SHP77 treated with DMSO at 0.1 percent for 48 hours (cell line): ENCODE measurements around the gene TLX3.

Source experiments
- DNase-seq: peaks from one replicate; lab custom pipeline; 2025; lab: John Stamatoyannopoulos, UW

The TLX3 gene

DNA sequence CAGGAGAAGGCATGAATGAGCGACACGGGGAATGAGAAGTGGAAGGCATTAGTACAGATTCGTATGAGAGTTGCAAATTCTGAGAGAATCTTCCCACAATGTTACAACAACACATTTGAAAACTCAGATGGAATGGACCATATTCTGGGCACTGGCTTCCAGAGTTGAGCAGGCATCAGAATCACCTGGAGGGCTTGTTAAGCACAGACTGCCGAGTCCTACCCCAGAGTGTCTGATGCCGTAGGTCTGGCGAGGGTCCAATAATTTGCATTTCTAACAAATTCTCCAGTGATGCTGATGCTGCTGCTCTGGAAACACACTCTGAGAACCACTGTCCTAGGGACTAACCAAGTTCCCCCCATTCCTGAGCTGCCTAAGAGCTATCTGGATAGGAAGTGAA, 2.9 kb upstream of the TLX3 start:
- no peak for DNase-seq

DNA sequence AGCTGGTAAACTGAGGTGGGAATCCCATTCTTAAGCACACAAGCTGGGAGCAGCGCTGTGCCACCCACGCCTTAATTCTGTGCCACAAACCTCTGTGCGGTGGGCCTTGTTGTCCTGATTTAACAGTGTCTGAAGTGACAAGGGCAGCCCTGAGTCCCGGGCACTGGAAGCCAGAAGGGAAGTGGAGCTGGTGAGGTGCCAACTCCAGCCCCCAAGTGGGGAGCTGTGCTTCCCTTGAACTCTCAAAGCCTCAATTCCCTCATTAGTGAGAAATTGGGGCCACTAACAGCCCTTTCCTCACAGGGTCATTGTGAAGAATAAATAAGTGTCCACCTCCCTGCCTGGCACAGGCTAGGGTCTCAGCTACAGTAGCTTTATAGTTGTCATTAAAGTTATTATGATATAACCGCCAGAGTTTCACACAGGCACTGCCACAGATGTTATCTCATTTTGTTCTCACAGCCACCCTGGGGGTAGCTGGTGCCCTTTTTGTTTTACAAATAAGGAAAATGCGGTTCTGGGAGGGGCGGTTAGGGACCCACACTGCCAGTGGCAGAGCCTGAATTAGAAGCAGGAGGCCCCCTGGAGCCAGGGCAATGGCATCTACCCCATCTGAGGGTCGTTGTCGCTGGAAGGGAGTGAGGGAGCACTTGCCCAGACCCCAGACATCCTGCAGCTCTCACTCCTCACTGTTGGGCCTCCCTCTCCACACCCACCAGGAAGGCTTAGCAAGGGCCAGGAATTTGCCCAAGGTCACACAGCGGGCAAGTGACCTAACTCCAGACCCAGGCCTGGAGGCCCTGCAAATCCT, 2.1 kb upstream of the TLX3 start:
- no peak for DNase-seq

GRCh38 chr5:171307789-171308452, 1.1 kb upstream of the TLX3 start:
- DNase-seq, result no peak

DNA sequence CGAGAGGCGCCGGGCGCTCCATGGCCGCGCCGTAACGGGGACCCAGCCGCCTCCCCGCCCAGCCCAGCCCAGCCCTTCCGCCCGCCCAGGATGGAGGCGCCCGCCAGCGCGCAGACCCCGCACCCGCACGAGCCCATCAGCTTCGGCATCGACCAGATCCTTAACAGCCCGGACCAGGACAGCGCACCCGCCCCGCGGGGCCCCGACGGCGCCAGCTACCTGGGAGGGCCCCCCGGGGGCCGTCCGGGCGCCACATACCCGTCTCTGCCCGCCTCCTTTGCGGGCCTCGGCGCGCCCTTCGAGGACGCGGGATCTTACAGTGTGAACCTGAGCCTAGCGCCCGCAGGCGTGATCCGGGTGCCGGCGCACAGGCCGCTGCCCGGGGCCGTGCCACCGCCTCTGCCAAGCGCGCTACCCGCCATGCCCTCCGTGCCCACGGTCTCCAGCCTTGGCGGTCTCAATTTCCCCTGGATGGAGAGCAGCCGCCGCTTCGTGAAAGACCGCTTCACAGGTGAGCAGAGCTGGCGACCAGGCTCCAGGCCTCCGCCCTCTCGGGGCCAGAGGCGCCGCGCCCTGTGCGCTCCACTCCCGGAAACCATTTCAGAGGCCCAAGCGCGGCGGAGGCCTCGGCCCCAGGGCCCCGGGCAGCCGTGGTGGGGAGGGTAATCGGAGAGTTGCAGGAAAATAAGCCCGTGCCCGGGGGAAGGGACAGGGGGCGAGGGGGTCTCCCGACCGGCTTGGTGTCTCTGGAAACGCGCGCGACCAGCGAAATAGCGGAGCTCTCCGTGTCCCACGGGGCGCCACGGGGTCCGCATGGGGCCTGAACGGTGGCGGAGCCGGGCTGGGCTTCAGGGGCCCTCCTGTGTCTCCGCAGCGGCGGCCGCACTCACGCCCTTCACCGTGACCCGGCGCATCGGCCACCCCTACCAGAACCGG, 496 bp downstream of the TLX3 start:
- DNase-seq, result no peak

- DNase-seq, result no peak
Observed at GRCh38 chr5:171310212-171310818, 1.3 kb downstream of the TLX3 start.

DNA sequence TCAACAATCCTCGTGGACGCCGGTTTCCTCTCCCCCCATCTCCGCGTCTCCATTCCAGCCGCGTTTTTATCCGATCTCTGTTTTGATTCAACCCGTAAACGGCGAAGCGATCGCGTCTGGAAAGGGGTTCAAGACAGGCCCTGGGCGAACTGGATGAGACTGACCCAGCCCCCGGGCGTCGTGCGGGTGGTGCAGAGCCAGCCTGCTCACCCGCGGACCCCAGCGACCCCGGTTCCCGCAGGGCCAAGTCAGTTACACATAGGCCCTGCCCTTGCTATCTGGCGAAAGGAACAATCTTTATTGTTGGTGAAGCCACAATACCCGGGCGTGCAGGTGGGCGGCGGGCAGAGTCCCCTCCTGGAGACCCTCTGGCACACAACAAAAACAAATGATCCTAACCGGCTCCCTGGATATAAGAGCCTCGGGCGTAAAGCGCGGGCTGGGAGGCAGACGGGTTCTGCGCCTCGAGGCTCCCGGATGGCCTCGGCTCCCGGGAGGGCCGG, 1.8 kb downstream of the TLX3 start:
- DNase-seq, result no peak

- DNase-seq, result no peak
Observed at GRCh38 chr5:171311322-171312077, 2.5 kb downstream of the TLX3 start.

- DNase-seq, result no peak
Observed at GRCh38 chr5:171312129-171312974, 3.3 kb downstream of the TLX3 start.

GRCh38 chr5:171313481-171314206, 4.6 kb downstream of the TLX3 start:
- DNase-seq, result no peak

- DNase-seq, result no peak
Observed at GRCh38 chr5:171314728-171315385, 5.8 kb downstream of the TLX3 start.

DNA sequence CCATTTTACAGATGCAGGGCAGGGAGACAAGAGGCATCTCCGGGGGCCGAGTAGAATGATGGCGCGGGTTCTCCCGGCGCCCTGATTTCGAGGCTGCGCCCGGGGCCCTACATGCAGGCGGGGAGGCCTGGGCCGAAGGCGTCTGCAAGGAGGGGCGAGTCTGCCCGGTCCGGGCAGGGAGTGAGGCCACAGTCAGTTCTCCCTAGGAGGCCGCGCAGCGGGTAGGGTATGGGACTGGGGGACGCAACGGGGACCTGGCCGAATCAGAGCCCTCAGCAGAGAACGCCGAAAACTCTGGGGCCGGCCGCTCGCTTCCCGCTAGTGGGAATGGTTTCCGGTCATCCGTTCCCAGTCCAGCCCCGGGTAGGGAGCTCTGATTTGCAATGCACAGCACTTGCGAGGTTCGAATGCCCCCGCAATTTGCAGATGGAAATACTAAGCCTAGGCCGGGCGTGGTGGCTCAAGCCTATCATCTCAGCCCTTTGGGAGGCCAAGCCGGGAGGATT, 6.4 kb downstream of the TLX3 start:
- DNase-seq, result no peak

- DNase-seq, result no peak
Observed at GRCh38 chr5:171315925-171316257, 6.8 kb downstream of the TLX3 start.

DNA sequence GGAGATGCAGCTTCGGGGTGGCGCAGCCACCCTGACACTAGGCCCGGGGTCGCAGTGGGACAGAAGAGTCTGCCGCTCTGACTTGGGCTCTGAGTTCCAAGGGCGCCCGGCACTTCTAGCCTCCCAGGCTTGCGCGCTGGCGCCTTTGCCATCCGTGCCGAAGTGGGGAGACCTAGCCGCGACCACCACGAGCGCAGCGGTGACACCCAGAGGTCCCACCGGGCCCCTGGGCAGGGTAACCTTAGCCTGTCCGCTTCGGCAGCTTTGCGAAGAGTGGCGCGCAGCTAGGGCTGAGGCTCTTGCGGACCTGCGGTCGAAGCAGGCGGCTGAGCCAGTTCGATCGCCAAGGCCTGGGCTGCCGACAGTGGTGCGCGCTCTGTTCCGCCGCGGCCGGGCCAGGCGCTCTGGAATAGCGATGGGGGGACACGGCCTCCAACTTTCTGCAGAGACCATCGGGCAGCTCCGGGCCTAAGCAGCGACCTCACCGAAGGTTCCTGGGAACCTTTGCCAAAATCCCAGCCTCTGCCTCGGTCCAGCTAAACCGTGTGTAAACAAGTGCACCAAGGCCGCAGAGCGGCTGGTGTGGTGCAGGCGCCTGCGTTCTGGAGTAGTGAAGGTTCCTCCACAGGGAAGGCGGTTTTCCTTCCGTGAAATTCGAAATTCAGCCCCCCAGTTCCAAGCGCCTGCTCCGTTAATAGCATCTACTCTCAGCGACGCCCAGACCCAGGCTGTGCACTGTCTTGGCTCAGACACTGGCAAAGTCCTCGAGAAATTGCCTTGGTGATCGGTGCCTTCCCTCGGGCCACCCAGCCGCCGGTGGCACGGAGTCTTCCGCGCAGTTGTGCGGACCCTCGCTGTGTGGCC, 7.4 kb downstream of the TLX3 start:
- no peak for DNase-seq

- DNase-seq, result no peak
Observed at GRCh38 chr5:171317230-171317629, 8.2 kb downstream of the TLX3 start.

- DNase-seq, result no peak
Observed at GRCh38 chr5:171318026-171318425, 9.0 kb downstream of the TLX3 start.

DNA sequence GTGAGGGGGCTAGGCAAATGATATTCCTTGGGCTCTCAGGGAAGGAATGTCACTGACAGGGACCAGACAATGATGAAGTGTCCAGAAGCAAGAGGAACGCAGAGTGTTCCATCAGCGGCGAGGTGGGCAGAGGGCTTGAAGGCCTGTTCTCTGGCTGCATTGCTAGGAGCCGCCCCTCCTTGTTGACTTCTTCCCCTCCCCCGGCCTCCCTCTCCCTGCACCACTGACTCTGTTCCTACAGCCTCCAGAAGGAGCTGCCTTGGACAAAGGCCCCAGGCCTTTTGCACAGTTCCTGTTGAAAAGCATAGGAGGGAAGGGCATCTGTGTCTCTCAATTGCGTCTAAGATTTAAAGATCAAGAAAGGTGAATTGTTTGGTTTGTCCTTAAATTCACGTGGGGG, 12.4 kb downstream of the TLX3 start:
- DNase-seq, result no peak

- no peak for DNase-seq
Observed at GRCh38 chr5:171322527-171322926, 13.5 kb downstream of the TLX3 start.

- no peak for DNase-seq
Observed at GRCh38 chr5:171323007-171323406, 14.0 kb downstream of the TLX3 start.
